ENCODE results near the gene ROCK2.

Gene ROCK2

DNA sequence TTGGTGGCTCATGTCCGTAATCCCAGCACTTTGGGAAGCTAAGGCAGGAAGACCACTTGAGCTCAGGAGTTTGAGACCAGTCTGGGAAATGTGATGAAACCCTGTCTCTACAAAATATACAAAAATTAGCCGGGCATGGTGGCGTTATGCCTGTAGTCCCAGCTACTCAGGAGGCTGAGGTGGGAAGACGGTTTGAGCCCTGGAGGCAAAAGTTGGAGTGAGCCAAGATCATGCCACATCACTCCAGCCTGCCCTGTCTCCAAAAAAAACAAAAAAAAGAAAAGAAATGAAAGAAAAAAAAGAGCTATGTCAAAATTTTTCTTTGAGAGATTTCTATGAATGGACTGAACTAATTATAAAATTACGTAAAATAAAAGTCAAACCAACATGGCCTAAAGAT lies 34.7 kb downstream of the ROCK2 start:
- DNase-seq (ENCODE audit: low spot score): no peak

DNA sequence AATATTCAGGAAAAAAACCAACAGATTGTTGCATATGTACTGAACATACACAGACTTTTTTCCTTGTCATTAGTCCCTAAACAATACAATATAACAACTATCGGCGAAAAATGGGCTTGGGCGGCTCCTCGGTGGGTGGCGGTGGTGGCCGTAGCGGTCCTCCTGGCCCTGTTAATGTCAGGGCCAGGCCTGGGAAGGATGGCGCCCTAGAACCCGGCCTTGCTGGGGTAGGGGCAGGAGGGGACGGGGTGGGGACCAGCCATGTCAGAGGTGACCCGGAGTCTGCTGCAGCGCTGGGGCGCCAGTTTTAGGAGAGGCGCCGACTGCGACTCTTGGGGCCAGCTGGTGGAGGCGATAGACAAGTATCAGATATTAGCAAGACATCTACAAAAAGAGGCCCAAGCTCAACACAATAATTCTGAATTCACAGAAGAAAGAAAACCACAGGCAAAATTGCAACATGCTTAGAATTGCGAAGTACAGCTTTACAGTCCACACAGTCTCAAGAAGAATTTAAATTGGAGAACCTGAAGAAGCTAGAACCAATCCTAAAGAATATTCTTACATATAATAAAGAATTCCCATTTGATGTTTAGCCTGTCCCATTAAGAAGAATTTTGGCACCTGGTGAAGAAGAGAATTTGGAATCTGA lies 36.5 kb downstream of the ROCK2 start:
- DNase-seq (ENCODE audit: low spot score): no peak

DNA sequence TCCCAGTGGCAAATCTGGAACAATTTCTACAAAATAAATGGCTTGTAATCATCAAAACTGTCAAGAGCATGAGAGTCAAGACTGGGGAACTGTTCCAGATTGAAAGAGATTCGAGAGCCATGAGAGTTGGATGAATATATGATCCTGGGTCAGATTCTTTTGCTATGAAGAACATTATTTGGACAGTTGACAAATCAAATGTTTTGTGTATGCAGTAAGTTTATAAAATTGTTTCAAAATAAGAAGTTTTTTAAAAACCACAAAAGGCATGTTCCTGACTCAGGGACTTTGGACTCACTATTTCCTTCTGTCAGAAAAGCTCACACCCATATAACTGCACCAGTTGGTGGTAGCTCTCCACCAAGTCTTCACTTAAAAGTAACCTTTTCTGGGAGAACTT lies 38.5 kb downstream of the ROCK2 start:
- DNase-seq (ENCODE audit: low spot score): peak; percentile 73

DNA sequence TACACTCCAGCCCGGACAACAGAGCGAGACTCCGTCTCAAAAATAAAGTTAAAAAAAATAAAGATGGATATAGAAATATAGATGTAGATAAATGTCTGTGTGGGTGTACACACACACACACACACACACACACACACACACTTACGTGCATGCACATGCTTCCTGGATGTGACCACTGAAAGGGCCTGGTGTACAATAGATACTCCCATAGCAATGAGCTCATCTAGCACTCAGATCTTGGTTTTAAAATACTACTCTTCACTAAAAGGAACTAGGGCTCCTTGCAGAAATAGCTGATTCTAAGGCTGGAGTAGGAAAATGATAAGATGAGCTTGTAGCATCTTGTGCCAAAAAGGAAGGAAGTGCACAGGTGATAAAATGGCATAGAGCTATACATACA lies 39.1 kb downstream of the ROCK2 start:
- DNase-seq (ENCODE audit: low spot score): no peak

DNA sequence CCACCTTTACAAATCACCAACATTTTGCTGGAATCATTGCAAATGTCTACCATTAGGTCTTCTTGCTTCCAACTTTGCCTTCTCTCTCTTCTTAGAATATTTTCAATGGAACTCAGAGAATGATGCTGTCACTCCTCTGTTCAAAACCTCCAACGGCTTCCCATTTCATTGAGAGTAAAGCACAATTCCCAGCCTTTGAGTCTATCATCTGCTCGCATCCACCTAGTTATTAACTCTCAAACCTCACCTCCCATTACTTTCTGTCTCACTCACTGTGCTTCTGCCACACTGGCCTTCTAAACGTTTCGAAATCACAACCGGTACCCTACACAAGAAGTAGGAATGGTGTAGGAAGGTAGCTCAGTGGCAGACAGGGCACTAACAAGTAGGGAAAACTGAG lies 40.0 kb downstream of the ROCK2 start:
- DNase-seq (ENCODE audit: low spot score): no peak

DNA sequence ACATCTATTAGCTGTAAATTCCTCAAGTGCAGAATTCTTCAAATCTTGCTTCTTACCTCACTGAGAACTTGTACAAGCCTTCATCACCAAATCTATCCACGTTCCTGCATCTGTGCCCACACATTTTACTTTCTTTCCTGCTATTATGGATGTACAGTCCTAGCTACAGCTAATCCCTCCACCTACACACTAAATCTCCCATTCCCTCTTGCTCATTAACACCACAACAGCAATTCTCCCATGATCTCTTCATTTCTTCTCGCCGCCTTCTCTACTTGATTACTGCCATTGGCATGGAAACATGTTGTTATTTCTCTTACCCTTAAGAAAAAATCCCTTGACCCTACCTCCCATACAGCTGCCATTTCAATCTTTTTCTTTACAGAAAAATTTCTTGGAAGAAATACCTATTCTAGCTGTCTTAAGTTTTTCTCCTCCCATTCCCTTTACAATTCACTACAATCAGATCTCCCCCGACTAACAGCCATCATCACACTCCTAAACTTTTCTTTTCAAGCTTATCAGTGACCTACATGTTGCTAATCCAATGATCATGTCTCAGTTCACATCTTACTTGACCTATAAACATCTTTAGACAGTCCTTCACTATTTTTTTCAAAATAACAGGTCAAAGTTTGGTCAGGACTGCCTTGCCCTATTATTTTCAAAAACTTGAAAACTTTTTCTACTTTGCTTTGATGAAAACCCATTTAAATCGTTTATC lies 41.0 kb downstream of the ROCK2 start:
- DNase-seq (ENCODE audit: low spot score): no peak

DNA sequence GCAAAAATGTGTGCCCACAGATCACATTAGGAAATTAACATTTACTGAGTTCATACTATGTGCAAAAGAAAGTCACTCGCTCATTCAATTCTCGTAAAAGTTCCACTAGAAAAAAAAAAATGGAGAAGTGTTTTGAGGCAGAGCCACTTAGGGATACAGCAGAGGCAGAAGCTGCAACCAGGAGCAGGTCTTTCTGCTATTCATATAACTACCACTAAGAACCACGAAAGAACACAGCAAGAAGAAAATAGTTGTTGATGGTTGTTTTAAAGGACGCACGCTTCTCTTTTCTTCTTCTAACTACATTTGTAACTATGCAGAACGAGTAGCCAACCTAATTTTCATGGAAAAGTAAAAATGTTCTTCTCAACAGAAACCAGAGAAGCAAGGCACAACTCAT lies 45.0 kb downstream of the ROCK2 start:
- no peak for DNase-seq (ENCODE audit: low spot score)

DNA sequence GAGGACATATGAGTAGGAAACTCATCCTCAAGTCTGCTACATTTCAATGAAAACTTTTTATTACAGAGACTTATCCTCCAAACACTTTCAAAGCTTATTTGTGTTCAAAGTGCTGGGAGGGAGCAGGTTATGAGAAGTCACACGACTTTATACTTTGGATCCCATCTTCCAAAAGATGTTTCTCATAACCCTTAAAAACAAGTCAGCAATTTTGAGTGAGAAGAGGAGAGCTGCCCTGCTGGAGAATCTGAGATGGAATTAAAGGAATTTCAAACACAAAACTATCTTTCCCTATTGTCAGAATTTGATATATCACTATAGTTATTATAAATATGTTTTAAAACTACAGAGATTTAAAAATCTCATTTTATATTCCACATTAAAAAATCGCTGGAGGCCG lies 45.8 kb downstream of the ROCK2 start:
- no peak for DNase-seq (ENCODE audit: low spot score)

DNA sequence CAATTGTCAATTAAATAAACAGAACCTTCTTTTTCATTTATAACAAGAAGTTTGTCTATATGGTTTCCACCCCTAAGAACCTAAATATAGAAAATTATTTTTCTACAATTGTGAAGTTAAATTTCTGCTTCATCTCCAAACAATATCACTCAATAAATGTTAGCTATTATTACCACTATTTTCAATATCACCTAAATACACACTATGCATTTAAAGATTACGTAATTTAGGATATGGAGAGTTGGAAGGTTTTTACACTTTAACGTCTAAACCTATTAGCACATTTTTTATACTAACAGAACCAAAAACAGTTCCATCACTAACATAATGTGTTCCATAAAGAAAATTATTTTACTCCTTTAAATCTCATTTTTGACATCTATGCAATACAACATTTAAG lies 48.0 kb downstream of the ROCK2 start:
- no peak for DNase-seq (ENCODE audit: low spot score)

DNA sequence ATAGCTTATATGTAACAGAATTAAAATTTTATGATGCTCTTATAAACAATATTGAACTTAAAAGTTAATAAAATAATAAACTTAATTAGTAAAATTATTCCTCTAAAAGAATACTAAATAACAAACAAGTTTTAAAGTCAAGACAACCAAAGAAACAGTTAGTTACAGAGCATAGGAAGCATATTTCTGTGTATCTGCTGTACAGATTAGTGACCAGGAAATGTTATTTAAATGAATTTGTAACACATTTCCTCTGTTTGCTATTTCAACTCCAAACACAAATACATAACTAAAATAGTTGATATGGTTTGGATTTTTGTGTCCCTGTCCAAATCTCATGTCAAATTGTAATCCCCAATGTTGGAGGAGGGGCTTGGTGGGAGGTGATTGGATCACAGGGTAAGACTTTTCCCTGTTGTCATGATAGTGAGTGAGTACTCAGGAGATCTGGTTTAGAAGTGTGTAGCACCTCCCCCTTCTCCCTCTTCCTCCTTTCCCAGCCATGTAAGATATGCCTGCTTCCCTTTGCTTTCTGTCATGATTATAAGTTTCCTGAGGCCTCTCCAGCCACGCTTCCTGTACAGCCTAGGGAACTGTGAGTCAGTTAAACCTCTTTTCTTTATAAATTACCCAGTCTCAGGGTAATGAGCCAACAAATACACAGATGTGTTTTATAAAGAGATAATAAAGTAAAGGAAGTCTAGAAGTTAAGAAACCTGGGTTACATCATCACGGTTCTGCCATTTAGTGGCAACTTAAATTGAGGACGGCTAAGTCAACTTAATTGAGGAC lies 51.8 kb downstream of the ROCK2 start:
- DNase-seq (ENCODE audit: low spot score): no peak

DNA sequence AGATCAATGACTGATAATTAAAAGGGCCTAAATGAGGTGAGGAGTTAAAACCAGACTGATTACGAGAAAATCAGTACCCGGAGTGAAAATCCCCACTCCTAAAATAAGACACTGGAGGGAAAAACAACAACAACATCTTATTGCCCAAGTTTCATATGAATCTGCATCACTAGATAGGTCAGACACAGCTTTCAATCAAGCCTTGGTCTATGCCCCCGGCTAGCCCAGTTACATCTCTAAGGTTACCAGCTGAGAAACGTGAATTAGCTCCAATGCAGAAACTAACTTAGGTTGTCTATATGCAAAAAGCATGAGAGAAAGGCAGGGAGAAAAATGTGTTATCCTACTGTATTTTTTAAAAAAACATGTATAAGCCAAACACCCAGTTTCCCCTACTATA lies 53.7 kb downstream of the ROCK2 start:
- no peak for DNase-seq (ENCODE audit: low spot score)

DNA sequence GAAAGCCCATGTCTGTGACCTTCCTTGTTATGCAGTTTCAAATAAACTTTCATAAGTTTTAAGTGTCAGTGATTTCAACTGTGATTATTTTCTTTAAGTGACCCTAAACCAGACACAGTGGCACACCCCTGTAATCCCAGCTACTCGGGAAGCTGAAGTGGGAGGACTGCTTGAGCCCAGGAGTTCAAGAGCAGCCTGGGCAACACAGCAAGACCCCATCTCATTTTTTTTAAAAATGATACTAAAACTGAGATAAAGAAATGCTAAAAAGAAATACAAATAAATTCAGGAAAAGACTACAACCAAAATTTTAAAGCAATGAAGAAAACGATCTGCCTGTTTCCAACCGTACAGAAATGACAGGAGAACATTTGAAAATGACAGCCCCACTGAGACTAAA lies 54.2 kb downstream of the ROCK2 start:
- no peak for DNase-seq (ENCODE audit: low spot score)

DNA sequence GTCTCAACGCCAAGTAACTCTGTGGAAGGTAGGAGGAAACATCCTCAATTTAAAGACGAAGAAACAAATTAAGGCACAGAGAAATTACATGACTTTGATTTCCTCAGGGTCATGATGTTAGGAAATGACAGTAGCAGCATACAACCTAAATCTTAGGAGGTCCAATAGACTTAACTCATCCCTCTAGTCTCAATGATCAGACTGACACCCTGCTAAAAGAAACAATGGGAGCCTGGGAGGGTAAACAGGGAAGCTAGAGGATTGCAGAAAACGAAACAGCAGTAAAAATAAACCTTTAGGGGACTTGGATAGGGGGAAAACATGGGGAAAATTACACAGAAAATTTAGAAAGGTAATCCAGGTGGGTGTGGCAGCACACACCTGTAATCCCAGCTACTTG lies 56.0 kb downstream of the ROCK2 start:
- no peak for DNase-seq (ENCODE audit: low spot score)

DNA sequence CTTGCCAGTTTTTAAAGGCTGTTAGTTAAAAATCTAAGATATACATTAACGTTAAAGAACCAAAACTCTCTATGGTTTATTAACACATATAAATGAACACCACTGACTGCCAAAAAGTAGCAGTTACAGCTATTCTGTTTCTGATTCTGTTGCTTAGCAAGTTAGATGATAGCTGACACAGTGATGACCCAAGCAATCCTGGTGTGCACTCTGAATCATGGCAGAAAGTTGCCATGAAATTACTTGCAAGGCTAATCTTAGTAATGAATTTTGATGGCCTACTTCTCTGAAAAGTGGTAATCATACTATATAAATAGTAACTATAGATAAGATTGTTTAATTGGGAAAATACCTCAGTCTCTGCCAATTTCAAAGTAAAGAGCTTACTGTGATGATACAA lies 57.7 kb downstream of the ROCK2 start:
- no peak for DNase-seq (ENCODE audit: low spot score)

DNA sequence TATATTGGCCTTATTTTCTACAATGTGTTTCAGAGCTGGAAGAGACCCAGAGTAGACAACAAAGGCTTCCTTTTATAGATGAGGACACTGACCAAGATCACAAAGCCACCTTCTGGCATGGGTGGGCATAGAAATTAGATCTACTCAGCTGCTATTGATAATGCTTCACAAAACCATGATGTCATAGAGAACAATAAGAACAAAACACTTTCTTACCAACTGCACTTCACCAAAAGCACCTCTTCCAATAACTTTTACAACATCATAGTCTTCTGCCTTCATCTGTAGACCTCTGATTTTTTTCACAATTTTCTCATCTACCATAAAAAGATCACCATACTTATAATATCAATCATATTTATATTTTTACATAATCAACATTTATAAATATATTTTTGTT lies 58.1 kb downstream of the ROCK2 start:
- no peak for DNase-seq (ENCODE audit: low spot score)

DNA sequence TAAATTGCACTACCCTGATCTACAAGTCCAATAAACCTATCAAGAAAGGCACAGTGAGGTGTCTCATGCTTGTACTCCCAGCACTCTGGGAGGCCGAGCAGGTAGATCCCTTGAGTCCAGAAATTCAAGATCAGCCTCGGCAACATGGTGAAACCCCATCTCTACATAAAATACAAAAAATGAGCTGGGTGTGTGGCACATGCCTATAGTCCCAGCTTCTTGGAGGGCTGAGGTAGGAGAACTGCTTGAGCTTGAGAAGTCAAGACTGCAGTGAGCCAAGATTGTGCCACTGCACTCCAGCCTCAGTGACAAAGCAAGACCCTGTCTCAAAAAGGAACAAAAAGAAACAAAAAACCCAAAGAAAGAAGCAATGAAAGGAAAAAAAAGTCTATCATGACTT lies 58.9 kb downstream of the ROCK2 start:
- DNase-seq (ENCODE audit: low spot score): no peak

DNA sequence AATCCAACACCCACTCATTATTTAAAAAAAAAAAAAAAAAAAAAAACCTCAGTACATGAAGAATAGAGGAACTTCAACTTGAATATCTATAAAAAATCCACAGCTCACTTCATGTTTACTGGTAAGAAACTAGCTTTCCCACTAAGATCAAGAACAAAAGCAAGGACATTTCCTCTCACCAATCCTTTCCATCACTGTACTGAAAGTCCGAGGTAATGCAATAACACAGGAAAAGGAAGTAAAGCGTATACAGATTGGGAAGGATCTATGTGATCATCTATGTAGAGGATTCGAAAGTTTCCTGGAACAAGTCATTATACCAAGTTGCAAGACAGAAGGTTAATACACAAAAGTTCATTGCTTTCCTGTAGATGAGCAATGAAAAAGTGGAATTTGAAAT lies 63.2 kb downstream of the ROCK2 start:
- DNase-seq (ENCODE audit: low spot score): no peak

DNA sequence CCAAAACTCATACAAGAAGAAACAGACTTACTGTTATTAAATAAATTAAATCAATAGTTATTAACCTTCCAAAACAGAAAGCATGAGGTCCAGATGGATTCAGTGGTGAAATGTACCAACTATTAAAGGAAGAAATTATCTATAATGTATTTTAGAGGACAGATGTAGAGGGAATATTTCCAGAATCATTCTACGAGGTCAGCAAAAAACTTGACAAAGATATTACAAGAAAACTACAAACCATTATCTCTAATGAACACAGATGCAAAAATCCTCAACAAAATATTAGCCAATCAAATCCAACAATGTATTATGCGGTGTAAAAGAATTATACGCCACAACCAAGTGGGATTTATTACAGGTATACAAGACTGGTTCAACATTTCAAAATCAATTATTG lies 63.7 kb downstream of the ROCK2 start:
- no peak for DNase-seq (ENCODE audit: low spot score)

DNA sequence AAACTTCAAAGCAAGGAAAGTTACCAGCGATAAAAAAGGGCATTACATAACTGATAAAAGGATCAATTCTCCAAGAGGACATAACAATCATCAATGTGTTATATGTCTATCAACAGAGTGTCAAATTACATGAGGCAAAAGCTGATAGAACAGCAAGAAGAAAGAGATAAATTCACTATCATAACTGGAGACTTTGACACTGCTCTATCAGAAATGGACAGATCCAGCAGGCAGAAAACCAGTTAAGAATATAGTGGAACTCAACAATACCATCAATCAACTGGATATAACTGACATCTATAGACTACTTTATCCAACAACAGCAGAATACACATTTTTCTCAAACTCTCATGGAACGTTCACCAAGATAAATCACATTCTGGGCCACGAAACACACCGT lies 65.0 kb downstream of the ROCK2 start:
- DNase-seq (ENCODE audit: low spot score): no peak

DNA sequence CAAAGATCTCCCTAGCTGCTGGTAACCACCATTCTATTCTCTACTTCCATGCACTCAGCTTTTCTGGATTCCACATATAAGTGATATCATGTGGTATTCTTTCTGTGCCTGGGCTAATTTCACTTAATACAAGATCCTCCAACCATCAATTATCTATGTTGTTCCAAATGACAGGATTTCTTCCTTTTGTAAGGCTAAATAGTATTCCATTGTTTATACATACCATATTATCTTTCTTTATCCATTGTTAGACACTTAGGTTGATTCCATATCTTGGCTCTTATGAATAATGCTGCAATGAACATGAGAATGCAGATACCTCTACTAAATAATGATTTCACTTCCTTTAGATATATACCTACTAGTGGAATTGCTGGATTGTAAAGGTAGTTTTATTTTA lies 66.2 kb downstream of the ROCK2 start:
- DNase-seq (ENCODE audit: low spot score): no peak

DNA sequence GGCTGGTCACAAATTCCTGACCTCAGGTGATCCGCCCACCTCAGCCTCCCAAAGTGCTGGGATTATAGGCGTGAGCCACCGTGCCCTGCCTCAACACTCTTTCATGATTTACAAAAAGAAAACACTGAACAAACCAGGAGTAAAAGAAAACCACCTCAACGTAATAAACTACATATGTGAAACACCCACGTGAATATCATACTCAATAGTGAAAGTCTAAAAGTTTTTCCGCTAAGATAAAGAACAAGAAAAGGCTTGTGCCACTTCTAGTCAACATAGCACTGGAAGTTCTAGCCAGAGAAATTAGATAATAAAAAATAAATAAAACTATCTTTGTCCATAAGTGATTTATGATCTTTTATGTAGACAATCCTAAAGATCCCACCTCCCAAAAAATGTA lies 68.5 kb downstream of the ROCK2 start:
- no peak for DNase-seq (ENCODE audit: low spot score)

DNA sequence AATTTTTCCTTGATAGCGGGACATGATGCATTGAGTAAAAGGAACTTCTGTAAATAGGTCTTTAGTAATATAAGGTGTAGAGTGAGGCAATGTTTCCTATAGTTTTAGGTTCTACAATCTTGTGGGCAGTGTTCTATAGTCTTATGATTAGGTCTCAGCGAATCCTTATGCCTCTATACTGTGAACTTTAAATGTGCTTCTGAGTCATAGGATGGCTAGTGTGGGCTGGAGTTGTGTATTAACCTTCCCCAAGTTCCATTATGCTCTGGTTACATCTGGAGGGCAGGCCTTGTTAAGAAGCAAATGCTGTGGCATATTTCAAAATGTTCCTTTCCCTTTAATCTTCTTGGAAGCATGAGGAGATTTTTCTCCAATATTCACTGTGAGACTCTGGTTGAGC lies 73.5 kb downstream of the ROCK2 start:
- peak; percentile 3 for DNase-seq (ENCODE audit: low spot score)

DNA sequence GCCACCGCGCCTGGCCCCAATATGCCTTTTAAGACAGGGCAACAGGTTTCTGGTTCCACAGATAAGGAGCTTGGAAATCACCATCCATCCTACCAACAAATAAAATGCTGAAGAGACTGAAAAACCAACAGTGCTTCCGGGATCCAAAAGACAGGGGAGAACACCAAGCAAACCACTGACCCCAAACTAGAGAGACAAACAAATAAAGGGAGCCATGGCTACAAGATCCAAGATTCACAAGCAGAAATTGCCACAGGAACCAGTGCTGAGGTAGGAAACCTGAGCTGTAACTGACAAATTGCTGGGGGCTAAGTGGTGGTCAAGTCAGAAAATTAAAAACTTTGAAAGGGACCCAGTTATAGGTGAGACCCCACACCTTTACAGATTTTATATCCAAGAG lies 76.5 kb downstream of the ROCK2 start:
- no peak for DNase-seq (ENCODE audit: low spot score)
